ENCODE data around the gene SPCS1.
"Not testable (repeated sequence)": the region's sequence is repeated elsewhere in the genome, so short reads cannot be mapped to it uniquely, and the experiment has no call there.

The SPCS1 gene

DNA sequence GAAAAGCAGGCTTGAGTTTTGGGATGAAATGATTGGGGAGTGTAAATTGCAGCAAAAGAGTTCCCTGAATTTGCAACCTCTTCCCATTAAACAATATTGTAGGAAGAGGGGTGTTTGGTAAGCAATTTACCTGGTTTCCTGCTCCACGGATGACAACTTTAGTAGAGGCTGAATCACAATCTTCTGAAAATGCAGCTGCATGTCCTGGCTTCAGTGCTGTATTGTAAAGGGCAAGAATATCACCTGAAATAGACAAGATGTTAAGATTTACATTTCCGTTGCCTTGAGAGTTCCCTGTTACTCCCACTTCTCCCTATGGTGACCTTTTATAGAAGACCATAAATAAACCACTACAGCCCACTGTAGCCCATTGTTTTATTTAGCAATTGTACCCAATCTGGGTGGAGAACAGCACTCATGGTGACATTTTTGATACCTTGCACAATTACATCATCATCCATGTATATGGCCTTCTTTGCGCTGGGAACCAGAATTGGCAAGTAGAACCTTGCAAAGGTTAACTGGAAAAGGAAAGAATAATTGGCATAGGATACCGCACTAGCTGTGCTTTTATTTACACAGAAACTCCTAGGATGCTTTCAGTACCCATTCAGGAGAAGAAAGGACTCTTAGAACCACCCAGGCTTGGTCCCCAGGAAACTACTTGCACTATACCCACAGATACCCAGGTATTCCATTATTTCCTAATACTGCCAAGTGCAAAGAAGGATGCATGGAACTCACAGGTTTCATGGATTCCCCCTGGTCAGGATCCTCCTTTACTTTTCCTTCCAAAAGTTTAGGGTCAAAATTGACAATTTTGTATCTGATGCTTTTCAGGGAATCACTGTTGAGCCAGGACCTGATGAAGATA, 9.9 kb upstream of the SPCS1 start:
- DNase-seq: no peak

DNA sequence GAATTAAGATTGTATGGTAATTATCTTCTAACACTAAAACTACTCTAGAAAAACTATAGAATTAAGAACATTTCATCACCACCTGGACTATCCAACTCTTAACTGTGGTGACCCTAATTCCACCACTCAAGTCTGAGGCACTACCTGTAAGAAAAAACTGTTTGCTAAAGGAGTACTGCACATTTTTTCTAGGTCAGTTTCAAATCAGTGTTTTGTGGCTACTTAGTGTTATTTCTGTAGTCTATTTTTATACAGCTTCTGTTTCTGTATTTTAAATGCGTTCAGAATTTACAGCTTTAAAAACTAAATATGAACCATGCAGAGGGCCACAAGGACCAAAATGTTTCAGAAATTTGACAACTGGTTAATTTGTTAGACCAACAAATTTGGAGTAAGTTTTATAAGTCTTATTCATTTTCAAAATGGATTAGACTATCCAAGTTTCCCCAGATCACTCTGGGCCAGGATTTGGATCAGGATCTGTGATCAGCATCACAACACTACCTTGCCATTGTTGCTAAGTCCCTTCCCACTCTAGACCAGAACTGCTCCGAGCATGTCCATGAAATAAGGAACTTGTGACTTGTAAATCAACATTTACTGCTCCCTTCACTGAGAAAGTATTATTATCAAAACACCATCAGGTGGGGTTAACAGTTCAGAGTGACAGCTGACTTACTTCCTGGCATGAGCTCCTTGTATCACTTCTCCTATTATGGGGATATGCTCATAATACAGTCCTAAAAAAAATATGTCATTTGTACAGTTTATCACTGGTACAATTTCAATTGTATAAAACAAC, 8.9 kb upstream of the SPCS1 start:
- no peak for DNase-seq

DNA sequence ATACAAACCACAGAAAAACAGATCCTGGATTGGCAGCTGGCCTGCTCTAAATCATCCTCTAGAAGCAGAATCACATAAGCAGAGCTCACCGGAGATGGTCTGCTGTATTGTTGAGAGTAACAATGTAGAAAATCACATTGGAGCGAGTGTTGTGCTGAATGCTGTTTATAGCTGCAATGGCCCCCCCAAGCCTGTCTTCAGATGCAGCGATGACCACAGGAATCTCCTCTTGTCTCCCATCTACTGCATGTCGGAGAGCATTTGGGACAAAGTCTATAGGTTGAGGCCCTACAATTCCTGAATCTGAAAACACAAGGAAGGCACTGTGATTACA, 8.3 kb upstream of the SPCS1 start:
- no peak for DNase-seq

DNA sequence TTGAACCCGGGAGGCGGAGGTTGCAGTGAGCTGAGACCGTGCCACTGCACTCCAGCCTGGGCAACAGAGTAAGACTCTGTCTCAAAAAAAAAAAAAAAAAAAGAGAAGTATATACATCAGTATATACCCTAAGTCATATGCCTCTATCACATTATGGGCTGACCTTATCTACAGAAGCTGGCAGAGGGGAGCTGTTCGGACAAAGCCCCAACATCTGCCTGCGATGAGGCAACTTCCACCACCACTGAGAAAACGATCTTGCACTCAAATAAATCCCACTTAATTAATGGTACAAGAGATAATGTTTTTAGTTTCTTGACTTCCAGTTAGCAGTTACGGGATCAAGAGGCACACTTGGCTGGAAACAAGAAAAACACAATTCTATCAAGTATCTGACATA, 2.6 kb upstream of the SPCS1 start:
- DNase-seq: no peak

DNA sequence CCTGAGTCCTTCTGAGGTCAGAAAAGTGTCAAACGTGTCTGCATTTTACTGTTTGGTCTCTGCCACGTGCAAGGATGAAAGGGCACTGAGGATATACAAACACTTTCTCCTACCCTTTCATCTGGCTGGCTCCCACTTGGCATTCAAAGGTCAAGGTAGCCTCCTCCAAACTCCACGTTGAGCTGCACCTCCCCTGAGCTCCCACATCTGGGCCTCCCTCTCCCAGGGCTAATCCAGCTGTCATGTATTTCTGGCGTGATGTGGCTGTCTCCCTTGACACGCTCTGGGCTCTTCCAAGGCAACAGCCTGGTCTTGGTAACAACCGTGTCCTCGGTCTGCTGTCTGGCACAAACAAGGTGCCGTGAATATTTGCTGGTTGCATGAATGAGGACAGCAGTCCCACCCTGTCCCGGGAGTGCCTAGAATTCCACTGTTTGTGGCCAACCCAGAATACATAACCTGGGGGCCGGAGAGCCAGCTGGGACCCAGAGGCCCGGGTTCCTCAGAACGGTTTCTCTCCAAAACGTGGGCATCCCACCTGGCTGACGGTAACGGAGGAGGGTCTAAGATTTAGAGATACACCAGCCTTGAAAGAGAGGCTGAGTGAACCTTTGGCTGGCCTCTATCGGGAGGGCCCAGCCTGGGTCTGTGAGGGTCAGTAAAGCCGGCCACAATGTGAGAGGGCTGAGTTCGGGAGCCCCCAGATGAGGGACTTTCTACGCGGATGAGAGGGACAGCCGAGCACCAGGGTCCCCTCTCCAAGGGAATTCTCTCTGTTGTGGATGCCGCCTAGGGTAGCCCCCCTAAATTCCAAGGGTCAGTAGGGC, 1.1 kb upstream of the SPCS1 start:
- no peak for DNase-seq

DNA sequence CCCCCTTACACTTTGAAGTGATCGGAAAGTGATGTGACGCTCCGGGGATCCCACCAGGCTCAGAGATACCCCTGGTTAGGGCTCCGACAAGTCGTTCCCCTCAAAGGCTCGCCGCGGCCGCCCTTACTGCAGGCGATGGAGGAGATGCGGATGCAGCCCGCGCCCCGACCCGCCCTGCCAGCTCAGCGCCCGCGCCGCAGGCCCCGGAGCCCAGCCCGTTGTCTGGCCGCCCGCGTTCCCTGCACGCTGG, 543 bp upstream of the SPCS1 start:
- DNase-seq: no peak

DNA sequence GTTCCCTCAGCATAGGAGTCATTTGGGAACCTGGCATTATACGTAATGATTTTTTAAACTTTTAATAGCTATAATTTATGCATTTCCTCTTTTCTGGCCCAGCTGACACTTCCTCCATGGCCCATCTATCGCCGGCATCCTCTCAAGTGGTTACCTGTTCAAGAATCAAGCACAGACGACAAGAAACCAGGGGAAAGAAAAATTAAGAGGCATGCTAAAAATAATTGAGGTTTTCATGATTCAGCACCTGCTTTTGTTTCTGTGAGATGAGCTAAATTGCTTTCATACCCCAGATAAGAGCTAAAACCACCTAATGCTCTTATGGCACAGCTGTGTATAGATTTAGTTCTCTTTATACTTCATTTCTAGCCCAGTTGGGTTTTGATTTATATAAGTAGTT, 1.7 kb downstream of the SPCS1 start:
- DNase-seq: no peak

DNA sequence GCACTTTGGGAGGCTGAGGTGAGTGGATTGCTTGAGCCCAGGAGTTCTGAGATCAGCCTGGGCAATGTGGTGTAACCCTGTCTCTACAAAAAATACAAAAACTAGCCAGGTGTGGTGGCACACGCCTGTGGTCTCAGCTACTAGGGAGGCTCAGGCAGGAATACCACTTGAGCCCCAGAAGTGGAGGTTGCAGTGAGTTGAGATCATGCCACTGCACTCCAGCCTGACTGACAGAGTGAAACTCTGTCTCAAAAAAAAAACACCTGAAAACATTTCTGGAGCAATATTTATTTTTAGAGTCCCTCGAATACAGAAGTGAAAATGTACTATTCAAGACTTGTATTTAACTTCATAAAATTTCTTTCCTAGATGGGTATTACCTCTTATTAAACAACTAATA, 4.6 kb downstream of the SPCS1 start:
- DNase-seq: no peak

DNA sequence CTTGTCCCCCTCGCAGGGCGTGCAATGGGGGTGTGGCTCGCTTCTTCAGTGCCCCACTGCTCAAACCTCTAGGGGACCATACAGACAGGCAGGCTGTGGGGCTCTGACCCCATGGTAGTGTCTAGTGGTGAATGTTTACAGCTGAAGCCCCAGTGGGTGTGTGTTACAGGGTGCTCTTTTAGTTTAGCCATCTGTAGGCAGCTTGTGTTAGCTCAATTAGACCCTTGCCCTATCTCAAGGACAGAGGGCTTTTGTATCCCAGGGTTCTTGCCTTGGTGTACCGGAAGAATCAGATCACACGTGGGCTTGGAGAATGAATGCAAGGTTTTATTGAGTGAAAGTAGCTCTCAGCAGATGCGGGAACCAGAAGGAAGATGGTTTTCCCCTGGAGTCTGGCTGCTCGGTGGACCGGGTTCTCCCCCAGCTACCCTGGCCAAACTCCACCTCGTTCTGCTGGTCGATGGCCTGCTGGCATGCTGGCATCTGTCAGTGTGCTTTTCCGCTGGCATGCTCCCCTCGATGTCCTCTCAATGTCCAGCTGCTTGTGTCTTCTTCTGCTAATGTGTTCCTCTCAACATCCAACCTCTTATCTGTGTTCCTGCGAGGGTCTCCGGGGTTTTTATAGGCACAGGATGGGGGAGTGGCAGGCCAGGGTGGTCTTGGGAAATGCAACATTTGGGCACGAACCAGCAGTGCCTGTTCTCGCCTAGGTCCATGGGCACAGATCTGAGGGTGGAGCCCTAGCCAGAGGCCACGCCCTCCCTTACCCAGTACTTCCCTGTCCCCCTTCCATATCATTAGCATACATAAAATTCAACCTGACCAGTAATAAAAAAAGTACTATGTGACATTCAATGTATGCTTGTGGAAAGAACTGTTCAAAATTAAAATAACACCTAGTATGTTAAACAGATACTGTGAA, 6.6 kb downstream of the SPCS1 start:
- DNase-seq: no peak

DNA sequence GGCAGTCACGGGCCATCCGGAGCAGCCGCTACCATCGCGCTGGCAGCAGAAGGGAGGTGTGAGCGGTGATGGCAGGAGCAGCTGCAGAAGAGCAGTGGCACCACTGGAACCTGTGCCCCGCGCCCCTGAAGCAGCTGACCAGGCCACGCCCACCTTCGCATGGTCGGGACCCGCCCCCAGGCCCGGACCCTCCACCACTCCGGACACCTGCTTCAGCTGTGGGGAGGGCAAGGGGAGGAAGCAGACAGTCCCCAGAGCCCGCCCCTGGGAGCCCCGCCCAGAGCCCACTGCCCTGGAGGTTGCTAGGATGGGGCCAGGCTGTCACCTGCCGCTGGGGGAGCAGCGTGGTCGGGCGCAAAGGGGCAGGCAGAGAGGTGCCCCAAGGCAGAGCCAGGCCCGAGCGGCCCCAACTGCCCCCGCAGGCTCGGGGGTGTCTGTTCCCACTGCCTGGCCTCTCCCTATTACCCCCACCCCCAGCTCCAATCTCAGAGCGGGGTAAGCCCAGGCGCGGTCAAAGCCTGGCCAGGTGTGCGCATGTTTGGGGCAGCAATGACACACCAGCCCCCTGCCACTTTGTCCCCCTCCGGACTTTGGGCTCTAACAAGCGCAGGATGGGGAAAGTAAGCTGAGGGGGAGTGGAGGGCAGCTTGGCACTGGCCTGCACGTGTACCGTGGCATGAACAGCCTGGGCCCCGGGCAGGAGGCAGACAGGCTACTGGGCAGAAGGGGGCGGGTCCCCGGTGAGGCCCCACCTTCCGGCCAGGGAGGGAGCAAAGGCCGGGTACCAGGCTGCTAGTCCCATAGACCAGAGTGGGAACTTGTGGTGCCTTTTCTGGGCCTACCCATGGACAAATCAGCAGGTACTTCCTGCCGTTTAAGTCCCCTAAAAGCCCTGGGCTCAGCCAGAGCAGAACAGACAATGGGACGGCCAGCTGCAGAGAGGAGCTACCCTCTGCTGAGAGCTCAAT, 8.7 kb downstream of the SPCS1 start:
- DNase-seq: no peak

DNA sequence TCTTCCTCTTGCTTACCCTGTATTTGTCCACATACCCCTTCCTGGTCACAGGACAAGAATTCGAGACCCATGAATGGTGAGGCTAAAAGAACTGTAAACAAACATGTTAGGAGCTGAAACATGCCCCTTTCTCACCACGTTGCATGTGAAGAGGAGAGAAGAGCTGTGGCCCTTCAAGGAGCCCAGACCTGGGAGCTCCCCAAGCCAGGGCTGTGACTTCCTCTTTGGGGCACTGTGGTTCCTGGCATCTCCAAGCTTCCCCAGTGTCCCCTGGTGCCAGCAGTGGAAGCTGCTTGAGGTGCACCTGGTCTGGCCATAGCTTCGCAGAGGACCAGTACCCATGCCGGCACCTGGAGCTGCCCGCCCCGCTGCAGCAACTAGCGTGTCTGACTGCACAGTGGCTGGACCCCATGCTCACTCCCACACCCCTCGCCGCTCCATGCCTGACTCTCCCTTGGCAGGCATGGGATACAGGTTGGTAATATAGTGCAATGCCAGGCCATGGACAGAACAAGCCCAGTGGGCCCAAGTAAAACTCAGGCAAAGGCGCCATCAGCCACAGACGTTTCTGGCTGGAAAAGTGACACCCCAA, 9.9 kb downstream of the SPCS1 start:
- no peak for DNase-seq

DNA sequence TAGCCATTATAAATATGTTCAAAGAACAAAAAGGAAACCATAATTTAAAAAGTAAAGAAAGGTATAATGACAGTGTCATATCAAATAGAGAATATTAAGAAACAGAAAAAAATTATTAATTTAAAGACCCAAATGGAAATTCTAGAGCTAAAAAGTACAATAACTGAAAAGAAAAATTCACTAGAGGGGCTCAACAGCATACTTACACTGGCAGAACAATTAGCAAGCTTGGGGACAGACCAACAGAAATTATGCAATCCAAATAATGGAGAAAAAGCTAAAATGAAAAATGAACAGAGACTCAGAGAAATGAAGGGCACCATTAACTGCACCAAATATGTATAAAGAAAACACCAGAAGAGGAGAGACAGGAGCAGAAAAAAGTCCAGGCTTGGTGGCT, 13.7 kb downstream of the SPCS1 start:
- DNase-seq: no peak

DNA sequence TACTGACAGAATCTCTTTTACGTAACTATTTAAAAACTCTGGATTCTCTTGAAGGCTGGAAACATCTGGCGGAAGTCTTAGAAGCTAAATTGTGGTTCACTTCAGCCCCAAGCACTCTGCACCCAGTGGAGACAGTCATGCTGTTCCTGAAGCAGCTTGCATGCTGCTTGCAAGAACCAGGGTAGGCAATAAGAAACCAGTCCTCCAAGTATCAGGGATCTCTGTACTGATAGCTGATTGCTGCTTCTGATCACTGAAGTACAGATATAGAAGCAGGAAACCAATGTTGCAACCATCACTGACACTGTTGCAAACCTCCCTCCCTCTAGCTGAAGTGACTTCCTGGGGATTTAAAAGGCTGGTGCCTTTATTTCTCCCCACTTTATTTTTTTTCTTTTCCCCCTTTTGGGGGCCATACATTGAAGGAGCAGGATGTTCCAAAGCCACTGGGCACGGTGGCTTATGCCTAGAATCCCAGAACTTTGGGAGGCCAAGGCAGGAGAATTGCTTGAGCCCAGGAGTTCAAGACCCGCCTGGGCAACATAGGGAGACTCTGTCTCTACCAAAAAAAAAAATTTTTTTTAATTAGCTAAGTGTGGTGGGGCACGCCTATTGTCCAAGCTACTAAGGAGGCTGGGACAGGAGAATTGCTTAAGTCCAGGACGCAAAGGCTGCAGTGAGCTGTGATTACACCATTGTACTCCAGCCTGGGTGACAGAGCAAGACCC, 15.3 kb downstream of the SPCS1 start:
- peak; percentile 90 for DNase-seq

DNA sequence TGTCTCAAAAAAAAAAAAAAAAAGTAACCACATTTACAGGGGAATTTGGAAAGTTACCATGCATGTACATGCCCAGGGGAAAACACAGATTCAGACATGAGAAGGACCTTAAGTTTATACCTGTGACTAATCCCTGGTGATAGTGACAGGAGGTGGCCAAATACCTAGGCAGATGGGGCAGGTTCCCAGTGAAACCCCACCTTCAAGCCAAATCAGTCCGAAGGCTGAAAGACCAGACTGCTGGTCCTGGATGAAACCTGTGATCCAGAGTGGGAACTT, 15.8 kb downstream of the SPCS1 start:
- no peak for DNase-seq

DNA sequence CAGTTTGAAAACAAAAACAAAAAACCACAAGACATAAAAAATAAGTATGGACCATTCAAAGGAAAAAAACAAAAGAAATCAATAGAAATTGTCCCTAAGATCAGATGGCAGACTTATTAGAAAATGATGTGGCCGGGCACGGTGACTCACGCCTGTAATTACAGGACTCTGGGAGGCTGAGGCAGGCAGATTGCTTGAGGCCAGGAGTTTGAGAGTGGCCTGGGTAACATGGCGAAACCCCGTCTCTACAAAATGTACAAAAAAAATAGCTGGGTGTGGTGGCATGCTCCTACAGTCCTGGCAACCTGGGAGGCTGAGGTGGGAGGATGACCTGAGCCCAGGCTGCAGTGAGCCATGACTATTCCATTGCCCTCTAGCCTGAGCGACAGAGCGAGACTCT, 16.6 kb downstream of the SPCS1 start:
- DNase-seq: no peak

DNA sequence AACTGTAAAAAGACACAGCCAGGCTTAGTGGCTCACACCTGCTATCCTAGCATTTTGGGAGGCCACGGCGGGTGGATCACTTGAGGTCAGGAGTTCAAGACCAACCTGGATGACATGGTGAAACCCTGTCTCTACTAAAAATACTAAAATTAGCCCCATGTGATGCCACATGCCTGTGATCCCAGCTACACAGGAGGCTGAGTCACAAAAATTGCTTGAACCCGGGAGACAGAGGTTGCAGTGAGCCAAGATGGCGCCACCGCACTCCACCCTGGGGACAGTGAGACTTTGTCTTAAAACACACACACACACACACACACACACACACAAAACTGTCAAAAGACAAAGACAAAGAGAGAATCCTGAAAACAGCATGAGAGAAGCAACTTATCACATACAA, 18.0 kb downstream of the SPCS1 start:
- no peak for DNase-seq

DNA sequence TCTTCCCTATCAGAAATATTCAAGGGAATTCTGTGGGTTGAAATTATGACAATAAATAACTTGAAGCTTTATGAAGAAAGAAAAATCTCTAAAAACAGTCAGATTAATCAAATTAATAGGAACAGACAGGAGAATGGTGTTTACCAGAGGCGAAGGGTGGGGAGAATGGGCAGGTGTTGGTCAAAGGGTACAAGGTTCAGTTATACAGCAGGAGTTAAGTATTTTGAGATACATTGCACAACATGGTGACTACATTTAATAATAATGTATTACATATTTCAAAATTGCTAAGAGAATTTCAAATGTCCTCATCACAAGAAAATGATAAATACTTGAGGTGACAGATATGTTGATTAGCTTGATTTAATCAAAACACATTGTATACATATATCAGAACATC, 18.6 kb downstream of the SPCS1 start:
- no peak for DNase-seq

DNA sequence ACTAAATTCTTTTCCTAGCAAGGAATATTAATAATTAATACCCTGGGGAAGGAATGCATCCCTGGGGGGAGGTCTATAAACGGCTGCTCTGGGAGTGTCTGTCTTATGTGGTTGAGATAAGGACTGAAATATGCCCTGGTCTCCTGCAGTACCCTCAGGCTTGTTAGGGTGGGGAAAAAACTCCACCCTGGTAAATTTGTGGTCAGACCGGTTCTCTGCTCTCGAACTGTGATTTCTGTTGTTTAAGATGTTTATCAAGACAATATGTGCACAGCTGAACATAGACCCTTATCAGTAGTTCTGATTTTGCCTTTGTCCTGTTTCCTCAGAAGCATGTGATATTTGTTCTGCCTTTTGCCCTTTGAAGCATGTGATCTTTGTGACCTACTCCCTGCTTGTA, 22.8 kb downstream of the SPCS1 start:
- DNase-seq: not testable (repeated sequence)

DNA sequence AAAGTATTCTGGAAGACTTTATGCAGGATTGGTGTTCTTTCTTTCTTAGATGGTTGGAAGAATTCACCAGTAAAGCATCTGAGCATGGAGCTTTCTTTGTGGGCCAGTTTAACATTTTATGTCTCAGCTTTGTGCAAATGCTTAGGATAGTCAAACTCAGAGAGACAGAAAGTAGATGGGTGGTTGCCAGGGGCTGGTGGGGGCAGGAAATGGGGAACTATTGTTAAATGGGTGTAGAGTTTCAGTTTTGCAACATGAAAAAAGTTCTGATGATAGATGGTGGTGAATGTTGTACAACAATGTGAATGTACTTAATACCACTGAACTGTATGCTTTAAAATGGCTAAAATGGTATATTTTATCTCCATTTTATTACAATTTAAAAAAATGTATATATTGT, 24.8 kb downstream of the SPCS1 start:
- DNase-seq: no peak

DNA sequence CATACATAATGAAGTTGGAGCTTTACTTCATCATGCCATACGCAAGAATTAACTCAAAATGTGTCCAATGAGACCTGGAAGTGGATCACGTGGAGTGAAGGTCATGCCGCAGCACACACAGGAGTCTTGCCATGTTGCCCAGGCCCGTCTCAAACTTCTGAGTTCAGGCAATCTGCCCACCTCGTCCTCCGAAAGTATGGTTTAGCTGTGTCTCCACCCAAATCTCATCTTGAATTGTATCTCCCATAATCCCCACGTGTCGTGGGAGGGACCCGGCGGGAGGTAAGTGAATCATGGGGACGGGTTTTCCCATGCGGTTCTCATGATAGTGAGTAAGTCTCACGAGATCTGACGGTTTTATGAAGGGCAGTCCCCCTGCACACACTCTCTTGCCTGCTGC, 25.7 kb downstream of the SPCS1 start:
- DNase-seq: no peak

All from GDM1 (cell line).